Skeletal muscle satellite cell (primary cell): ENCODE results near the gene RPL22. TPM values are rescaled to one million over a fixed set of nuclear protein-coding genes. Genes with fewer than 3 reads are reported as not detected.
A peak's percentile ranks its signal among the peaks of the same experiment; 100 is the strongest.

Source experiments
- H3K27me3 ChIP-seq: 2 replicates; pipeline ENCODE4 v1.7.0; 2013; ENCODE audit warnings: low read length; ENCODE audit not compliant: control insufficient read depth, insufficient read depth
- H3K36me3 ChIP-seq: 2 replicates; pipeline ENCODE4 v1.7.0; 2013; ENCODE audit warnings: mild to moderate bottlenecking, control low read depth, low read length; ENCODE audit not compliant: insufficient read depth
- H3K4me1 ChIP-seq: 2 replicates; pipeline ENCODE4 v1.7.0; 2013; ENCODE audit warnings: low read length; ENCODE audit not compliant: control insufficient read depth, insufficient read depth
- H3K4me2 ChIP-seq: 2 replicates; pipeline ENCODE4 v1.7.0; 2013; ENCODE audit warnings: mild to moderate bottlenecking, low read length
- H3K4me3 ChIP-seq: 2 replicates; pipeline ENCODE4 v1.7.0; 2013; ENCODE audit warnings: low read length
- H3K9ac ChIP-seq: 2 replicates; pipeline ENCODE4 v1.7.0; 2013; ENCODE audit warnings: mild to moderate bottlenecking, low read depth, low read length, moderate library complexity
- H3K9me3 ChIP-seq: replicated peaks from 2 replicates; pipeline ENCODE4 v1.7.0; 2013; ENCODE audit warnings: mild to moderate bottlenecking, control low read depth, low read length
- total RNA-seq: library from RNA; depleted of rRNA; stranded (reverse); fragments of >200 nt; gene quantifications from 2 replicates; pipeline ENCODE4 v1.2.3, GENCODE V29; 2012; rRNA removed

Gene RPL22
- 82.4 and 105 TPM in 2 replicates for total RNA-seq

- H3K9me3 ChIP-seq, result no peaks in the 10 kb centered on the region
- H3K9ac ChIP-seq, result peak within 1 kb of the TSS; percentile 97
- peak within 1 kb of the TSS; percentile 87 for H3K4me2 ChIP-seq
- peaks cover 19% of the 10 kb centered on the region for H3K36me3 ChIP-seq
- peak within 1 kb of the TSS; percentile 86 for H3K4me3 ChIP-seq
- no peaks in the 10 kb centered on the region for H3K27me3 ChIP-seq
- H3K4me1 ChIP-seq, result peaks cover 18% of the 10 kb centered on the region
These were observed at the start of gene RPL22 for GRCh38 chr1:6199298-6200187. Gene RPL22 (minus strand): TSS chr1:6199595. CDS start chr1:6199573, 22 bp downstream.

- peaks cover 12% of the 10 kb centered on the region for H3K4me1 ChIP-seq
- no peaks in the 10 kb centered on the region for H3K9me3 ChIP-seq
- H3K27me3 ChIP-seq, result peaks cover 26% of the 10 kb centered on the region
- no peaks in the 10 kb centered on the region for H3K36me3 ChIP-seq
- no peak overlapping the region for H3K9ac ChIP-seq
- no peak overlapping the region for H3K4me2 ChIP-seq
- no peak overlapping the region for H3K4me3 ChIP-seq
These were observed 48.9 kb upstream of the RPL22 start for GRCh38 chr1:6248161-6248776.

DNA sequence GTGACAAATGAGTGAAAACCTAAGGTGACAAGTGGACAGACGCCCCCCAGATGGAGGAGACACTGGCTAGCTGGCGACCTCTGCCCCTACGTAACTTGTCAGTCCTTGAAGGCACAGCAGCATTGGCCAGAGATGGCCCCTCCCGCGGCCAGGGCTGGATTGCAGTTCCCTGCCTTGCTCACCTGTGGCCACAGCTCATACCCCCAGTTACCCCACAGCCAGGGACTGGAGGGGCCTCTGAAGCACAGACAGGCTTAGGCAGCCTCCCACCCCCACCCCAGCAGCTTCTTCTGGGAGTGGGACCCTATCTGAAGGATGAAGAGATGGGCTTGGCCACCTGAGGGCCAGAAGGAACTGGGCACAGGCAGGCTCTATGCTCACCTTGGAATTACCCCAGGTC lies 48.3 kb upstream of the RPL22 start:
- H3K9ac ChIP-seq, result no peak overlapping the region
- no peak overlapping the region for H3K4me3 ChIP-seq
- H3K4me2 ChIP-seq, result no peak overlapping the region
- peaks cover 12% of the 10 kb centered on the region for H3K4me1 ChIP-seq
- H3K27me3 ChIP-seq, result peaks cover 32% of the 10 kb centered on the region
- H3K9me3 ChIP-seq, result no peaks in the 10 kb centered on the region
- no peaks in the 10 kb centered on the region for H3K36me3 ChIP-seq

GRCh38 chr1:6246497-6247467 lies 47.4 kb upstream of the RPL22 start:
- Histone ChIP-seq H3K4me1 (peaks cover 16% of the 10 kb centered on the region), H3K27me3 (peaks cover 36% of the 10 kb centered on the region), H3K36me3 (no peaks in the 10 kb centered on the region), H3K9ac (no peak overlapping the region), H3K4me3 (no peak overlapping the region), H3K9me3 (no peaks in the 10 kb centered on the region), H3K4me2 (peak overlapping the region; percentile 74)

DNA sequence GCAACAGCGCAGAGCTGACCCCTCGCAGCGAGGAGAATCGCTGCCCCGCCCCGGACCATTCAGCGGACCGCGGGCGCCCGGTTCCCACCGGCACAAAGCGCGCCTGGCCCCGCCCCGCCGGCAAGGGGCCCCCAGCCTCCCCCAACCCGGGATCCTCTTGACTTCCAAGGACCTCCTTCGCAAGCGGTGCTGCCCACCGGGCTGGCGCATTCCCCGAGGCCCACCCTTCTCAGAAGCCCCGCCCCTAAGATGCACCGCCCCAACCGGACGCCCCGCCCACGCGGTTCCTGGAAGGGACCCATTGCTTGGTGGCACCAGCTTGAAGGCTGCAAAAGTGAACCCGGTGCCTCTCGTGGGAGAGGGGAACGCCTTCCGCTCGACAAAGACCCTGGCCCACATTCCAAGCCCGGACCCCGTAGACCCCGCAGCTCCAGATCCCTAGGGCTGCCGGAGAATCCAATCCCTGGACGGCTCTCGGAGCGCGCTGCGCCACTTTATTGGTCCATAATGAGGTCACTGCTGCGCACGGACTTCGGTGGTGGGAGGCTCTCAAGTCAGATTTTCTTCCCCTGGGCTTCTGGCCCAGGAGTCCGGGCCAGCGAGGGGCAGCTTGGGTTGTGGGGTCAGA lies 46.6 kb upstream of the RPL22 start:
- peaks cover 44% of the 10 kb centered on the region for H3K27me3 ChIP-seq
- peak overlapping the region; percentile 74 for H3K4me2 ChIP-seq
- H3K4me3 ChIP-seq, result peak overlapping the region; percentile 47
- no peaks in the 10 kb centered on the region for H3K9me3 ChIP-seq
- no peaks in the 10 kb centered on the region for H3K36me3 ChIP-seq
- H3K4me1 ChIP-seq, result peaks cover 17% of the 10 kb centered on the region
- H3K9ac ChIP-seq, result no peak overlapping the region

GRCh38 chr1:6245086-6245868 lies 45.9 kb upstream of the RPL22 start:
- H3K4me3 ChIP-seq, result peak overlapping the region; percentile 24
- H3K4me1 ChIP-seq, result peaks cover 17% of the 10 kb centered on the region
- H3K27me3 ChIP-seq, result peaks cover 49% of the 10 kb centered on the region
- peak overlapping the region; percentile 74 for H3K4me2 ChIP-seq
- no peaks in the 10 kb centered on the region for H3K36me3 ChIP-seq
- H3K9me3 ChIP-seq, result no peaks in the 10 kb centered on the region
- no peak overlapping the region for H3K9ac ChIP-seq

DNA sequence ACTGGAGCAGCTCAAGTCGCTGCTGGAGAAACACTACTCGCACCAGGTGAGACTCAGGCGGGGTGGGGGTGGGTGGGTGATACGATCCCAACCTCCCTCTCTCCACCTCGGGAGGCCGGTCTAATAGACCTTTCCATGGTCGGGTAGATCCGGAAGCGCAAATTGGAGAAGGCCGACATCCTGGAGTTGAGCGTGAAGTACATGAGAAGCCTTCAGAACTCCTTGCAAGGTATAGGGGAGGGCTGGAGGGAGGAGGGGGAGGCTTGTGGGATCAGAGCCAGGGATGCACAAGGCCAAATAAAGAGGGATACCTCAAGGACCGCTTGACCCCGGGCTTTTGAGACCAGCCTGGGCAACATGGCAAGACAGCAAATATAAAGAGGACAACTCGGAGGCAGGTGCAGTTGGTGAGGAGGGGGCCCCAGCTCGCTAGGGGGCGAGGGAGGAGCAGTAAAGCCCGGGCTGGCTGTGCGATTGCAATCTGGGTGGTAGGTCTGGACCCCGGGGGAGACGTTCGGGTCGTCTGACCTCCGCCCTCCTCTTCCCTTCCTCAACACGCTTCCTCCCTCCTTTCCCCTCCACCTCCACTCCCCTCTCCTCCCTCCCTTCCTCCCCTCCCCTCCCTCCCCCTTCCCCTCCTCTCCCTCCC lies 45.1 kb upstream of the RPL22 start:
- Histone ChIP-seq H3K4me2 (no peak overlapping the region), H3K27me3 (peaks cover 48% of the 10 kb centered on the region), H3K9me3 (no peaks in the 10 kb centered on the region), H3K4me1 (peaks cover 17% of the 10 kb centered on the region), H3K36me3 (no peaks in the 10 kb centered on the region), H3K9ac (no peak overlapping the region), H3K4me3 (no peak overlapping the region)

GRCh38 chr1:6243993-6244392 lies 44.6 kb upstream of the RPL22 start, which contains the start of gene HES3:
Gene HES3 (plus strand): TSS chr1:6244179. CDS start chr1:6244366, 187 bp downstream.
- Histone ChIP-seq H3K9me3 (no peaks in the 10 kb centered on the region), H3K27me3 (peaks cover 48% of the 10 kb centered on the region), H3K4me3 (no peak within 1 kb of the TSS), H3K4me1 (peaks cover 17% of the 10 kb centered on the region), H3K36me3 (no peaks in the 10 kb centered on the region), H3K9ac (no peak within 1 kb of the TSS), H3K4me2 (no peak within 1 kb of the TSS)

DNA sequence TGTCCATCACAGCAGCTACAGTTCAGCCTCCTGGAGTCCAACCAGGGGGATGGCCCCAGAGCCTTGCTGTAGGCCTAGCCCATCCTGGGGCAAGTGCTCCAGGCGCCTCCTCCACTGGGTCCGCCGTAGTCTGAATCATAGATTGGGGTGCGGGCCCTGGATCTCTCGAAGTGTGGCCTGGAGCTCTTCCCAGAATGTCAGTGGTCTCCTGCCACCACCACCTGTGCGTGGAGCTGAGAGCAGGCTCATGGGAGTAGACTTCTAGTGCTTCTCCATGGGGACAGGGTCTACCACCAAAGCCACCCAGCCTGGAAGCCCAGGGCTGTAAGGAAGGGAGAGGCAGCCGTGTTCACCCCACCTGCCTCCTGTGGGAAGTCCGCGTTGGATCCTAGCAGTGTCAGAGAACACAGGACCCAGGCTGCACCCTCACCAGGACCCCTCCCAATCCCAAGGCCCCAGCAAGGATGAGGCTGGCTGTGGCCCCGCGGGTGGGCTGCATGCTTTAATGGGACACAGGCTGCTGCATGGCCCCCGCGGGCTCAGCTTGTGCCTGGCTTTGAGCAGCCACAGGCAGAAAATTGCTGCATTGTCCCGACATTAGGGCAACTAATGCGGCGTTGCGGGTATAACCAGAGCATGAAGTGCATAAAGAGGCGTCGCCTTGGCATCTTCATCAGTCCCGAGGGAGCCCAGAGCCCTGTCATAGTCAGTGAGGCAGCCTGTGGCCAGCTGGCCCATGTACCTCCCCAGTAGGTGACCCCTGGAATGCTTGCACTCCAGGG lies 43.8 kb upstream of the RPL22 start:
- no peaks in the 10 kb centered on the region for H3K9me3 ChIP-seq
- no peak overlapping the region for H3K9ac ChIP-seq
- H3K27me3 ChIP-seq, result peaks cover 48% of the 10 kb centered on the region
- no peak overlapping the region for H3K4me2 ChIP-seq
- H3K4me3 ChIP-seq, result no peak overlapping the region
- no peaks in the 10 kb centered on the region for H3K36me3 ChIP-seq
- peaks cover 17% of the 10 kb centered on the region for H3K4me1 ChIP-seq
